SK-N-MC (cell line): ENCODE data around the gene COL5A2.

Source experiments
- EZH2 ChIP-seq: fragments of 200-600 bp; sonication (generic); IDR thresholded peaks from one replicate; pipeline ENCODE4 v1.6.1; 2017; ENCODE audit warnings: antibody characterized with exemption
- FOXP2 ChIP-seq: optimal IDR thresholded peaks from 2 replicates; pipeline ENCODE3; 2011; ENCODE audit warnings: mild to moderate bottlenecking, moderate library complexity; ENCODE audit not compliant: insufficient read depth; ENCODE audit errors: extremely low read length, control extremely low read depth
- POLR2AphosphoS5 ChIP-seq: IDR thresholded peaks from 2 replicates; pipeline ENCODE4 v1.6.1; 2012; ENCODE audit warnings: mild to moderate bottlenecking, low read depth, low read length, borderline replicate concordance

DNA sequence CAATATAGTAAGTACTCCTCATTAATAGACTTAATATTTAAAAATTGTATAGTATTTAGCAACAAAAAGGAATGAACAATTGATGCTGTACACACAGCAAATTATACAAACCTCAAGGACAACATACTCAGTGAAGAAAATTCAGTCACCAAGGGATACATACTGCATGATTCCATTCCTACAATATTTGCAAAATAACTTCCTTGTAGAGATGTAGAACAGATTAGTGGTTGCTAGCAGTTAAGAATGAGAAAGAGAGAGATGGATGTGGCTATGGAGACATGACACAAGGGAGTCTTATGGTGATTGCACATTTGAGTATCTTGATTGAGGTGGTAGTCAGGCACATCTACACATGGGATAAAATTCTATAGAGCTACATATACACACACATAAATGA lies 179.3 kb downstream of the COL5A2 start:
- TF ChIP-seq POLR2AphosphoS5 (no peak), EZH2 (no peak), FOXP2 (no peak)
